GM12801 (cell line): Measurements from ENCODE around the gene TREH.

Source experiments
- CTCF ChIP-seq: IDR thresholded peaks from one replicate; pipeline ENCODE4 v1.5.1; 2011; ENCODE audit warnings: control low read depth; ENCODE audit not compliant: insufficient read length; ENCODE audit errors: extremely low read depth

Gene TREH

DNA sequence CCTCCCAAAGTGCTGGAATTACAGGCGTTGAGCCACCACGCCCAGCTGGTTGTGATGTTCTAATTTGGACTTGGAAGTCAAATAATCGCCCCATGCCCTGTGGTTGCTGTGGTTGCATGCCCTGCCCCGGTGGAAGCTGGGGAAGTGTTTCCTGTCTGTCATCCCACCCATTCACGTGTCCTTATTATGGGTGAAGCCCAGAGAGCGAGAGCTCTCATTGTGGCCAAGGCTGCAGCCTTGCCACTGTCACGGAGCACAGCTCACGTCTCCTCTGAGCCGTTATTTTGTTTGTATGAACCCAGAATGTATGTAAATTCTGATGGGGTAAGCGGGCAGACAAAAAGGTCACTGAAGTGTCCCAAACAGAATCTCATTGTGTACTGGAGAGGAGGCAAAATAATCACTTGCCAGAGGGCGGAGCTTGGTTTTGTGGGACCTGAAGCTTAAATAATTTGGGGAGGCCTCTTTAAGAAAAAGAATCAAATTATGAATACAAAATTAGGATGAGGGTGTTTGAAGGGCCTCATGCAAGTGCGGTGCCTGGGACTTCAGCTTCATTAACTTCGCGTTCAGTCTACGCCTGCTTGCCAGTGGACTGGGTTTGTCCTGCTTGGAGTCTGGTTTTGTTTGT lies 25.8 kb upstream of the TREH start:
- TF ChIP-seq CTCF: no peak

DNA sequence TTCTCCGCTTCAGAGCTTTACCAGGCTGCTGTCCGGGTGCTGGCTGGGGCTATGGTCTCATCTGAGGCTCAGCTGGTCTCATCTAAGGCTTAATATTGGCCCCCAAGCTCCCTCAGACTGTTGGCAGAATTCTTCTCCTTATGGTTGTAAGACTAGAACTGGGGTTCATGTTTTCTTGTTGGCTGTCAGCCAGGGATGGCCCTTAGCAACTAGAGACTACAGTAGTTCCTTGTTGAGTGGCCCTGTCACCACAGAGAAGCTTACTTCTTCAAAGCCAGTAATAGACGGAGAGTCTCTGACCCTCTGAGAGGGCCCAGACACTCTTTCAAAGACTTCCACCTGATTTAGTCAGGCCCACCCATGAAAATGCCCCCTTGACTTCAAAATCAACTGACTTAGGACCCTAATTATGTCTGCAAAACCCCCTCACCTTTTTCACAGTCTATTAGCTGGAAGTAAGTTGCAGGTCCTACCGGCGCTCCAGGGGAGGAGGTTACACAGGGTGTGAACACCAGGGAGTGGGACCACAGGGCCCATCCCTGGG lies 24.2 kb upstream of the TREH start:
- no peak for TF ChIP-seq CTCF

GRCh38 chr11:118699506-118700220 lies 20.2 kb upstream of the TREH start:
- no peak for TF ChIP-seq CTCF

DNA sequence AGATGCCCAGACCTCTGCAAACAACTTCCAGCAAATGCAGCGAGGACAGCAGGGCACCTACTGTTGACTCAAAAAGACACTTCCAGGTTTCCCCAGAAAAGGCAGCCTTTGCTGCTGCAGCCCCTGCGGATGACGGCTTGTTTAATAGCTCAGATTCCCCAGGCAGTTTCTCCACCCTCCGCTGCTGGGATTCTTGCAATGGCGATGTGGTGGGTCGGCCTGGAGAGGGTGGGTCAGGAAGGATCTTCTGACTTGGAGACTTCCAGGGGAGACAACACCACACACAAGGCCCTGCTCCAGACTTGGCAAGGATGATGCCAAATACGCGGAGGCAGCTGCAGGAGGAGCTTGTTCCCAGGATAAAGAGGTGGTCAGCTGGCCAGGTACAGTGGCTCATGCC lies 17.9 kb upstream of the TREH start:
- TF ChIP-seq CTCF: no peak

- TF ChIP-seq CTCF: no peak
These were observed 17.3 kb upstream of the TREH start for GRCh38 chr11:118696673-118697226.

- TF ChIP-seq CTCF: no peak
These were observed 15.3 kb upstream of the TREH start for GRCh38 chr11:118694771-118695170.

GRCh38 chr11:118694185-118694584 lies 14.7 kb upstream of the TREH start:
- TF ChIP-seq CTCF: no peak
